ENCODE data around the gene APBA1.

Gene APBA1

DNA sequence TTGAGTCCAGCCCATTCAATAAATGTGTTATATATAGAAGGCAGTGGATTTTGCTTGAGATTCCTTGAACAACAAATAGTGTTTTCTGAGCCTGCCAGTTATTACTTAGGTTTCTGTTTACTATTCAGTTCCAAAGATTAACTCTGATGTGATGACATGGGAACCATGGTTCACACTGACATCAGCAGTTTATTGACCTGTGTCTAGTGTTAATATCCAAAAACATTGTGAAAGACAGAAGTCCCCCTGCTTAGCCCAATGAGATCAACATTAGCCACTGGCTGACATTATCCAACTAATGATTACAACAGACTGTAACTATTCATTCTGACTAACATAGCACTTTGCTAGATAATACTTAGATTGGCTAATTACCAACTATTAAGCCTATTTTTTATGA lies 14.9 kb downstream of the APBA1 start:
- DNase-seq (ENCODE audit: low read depth) = no peak

DNA sequence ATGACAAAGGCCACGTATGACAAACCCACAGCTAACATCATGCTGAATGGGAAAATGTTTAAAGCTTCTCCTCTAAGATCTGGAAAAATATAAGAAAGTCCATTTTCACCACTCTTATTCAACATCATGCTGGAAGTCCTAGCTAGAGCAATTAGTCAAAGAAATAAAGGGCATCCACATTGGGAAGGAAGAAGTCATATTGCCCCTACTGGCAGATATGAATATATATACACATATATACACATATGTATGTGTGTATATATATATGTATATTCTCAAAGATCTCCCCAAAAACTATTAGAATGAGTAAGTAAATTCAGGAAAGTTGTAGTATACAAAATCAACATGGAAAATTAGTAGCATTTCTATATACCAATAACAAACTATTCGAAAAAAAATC lies 17.1 kb downstream of the APBA1 start:
- no peak for DNase-seq (ENCODE audit: low read depth)

DNA sequence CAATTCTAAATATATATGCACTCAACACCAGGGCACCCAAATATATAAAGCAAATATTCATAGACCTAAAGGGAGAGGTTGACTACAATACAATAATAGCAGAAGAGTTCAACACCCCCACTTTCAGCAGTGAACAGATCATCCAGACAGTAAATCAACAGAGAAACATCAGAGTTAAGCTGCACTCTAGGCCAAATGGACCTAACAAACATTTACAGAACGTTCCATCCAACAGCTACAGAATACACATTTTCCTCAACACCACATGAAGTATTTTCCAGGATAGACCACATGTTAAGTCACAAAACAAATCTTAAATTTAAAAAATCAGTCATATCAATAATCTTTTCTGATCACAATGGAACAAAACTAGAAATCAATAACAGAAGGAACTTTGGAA lies 18.9 kb downstream of the APBA1 start:
- DNase-seq (ENCODE audit: low read depth) = no peak

DNA sequence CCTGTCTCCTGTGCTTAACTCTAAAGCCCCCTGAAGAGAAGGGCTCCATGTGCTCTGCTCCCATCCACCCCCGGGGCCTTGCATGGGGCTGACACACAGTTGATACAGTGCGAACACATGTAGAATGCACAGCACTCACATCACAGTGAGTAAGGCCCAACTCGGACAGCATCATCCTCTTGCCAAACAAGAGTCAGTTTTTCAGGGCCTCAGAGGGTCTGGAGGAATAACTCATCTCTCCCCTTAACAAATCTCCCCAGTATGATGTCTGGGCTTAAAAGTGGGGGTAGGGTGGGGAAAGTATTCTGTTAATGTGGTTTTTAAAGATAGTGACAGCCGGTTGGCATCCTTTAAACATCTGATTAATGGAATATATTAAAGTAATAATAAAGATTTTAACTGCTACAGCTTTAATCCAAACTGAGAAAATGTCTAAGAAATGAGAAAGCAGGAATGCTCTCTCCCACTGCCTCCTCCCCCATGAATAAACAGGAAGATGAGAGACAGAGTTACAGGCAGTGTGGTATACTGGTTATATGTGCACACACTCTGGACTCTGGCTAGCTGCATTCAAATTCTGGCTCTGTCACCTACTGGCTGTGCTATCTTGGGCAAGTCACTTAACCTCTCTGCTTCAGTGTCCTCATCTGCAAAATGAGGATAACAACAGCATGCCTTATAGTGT lies 22.5 kb downstream of the APBA1 start:
- peak; percentile 7 for DNase-seq (ENCODE audit: low read depth)

DNA sequence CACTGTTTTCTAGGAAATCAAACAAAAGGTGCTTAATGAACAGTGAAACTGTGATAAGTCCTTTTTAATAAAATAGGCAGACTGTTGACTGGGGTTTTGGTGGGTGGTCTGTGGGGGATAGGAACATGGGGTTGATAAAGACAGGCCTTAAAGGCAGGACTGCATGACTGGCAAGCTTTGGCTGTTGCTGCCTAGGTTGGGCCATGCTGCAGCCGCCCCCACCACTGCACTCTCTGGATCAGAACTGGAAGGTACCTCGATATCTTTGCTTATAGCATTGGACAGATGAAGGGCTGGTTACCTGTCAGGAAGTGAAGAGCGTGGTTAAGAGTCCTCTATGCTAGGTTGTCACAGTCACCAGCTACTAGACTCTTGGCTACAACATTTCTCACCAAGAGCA lies 24.4 kb downstream of the APBA1 start:
- no peak for DNase-seq (ENCODE audit: low read depth)

DNA sequence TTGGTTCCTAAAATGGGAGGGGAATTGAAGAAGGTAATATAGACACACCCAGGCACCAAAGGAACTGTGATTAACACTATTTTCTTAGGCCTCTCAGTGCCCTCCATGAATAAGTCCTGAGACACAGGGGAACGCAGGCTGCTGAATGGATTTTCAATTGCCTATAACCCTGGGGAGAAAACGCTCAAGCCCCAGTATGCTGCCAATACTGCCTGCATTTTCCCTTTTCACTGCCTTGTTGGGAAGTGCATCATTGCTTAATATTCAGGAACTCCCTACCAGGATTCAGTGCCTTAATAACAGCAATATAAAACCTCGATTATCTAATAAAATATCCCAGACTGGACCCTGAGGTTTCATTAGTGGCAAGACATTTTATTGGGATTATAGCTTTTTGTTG lies 25.4 kb downstream of the APBA1 start:
- no peak for DNase-seq (ENCODE audit: low read depth)

DNA sequence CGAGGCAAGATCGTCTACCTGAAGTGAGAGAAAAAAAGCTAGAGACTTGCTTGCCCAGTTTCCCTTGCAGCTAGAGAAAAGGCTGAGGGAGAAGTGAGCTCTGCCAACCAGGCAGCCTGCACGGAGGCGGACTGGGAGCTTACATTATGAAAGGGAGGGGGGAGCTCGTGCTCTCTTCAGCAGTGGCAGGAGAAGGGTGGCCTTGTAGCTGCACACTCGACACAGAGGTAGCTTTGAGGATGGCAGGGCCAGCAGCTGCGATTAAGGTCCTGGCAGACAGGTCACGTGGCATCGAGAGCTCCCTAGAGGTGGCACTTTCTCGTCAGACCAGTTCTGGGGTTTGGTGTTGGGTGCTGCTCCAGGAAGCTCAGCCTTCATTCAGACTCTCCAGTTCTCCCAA lies 26.7 kb downstream of the APBA1 start:
- DNase-seq (ENCODE audit: low read depth) = no peak

DNA sequence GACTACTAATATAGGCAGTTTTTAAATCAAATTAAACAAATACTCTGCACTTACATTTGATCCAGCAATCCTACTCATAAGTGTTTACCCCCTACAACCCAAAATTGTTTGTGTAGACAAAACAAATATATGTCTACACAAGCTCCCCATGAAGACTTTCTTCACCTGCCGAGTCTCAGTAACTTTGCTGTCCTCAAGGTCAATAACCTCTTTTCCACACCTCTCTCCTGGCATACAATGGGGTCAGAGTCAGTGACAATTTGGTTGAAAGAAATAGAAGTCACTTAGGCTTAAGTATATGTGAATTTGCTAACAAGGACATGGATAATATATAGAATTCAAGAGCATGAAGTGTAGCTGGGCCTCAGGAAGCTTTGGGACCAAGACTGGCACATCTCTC lies 29.1 kb downstream of the APBA1 start:
- no peak for DNase-seq (ENCODE audit: low read depth)

DNA sequence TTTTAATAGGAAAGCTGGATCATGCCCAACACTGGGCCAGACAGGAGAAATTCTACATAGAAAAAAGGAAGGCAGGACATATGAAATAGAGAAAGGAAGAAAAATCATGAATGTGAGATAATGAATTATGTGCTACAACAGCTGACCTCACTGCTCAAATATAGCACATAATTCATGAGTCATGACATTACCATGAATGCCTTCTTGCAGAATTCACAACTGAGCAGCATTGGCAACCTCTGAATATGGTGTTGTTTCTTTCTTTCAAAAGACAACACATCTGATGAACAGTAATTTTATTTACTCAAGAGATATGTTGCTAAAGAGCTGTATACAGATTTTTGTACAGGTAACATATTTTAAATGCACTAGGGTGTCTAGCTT lies 34.4 kb downstream of the APBA1 start:
- peak; percentile 60 for DNase-seq (ENCODE audit: low read depth)

DNA sequence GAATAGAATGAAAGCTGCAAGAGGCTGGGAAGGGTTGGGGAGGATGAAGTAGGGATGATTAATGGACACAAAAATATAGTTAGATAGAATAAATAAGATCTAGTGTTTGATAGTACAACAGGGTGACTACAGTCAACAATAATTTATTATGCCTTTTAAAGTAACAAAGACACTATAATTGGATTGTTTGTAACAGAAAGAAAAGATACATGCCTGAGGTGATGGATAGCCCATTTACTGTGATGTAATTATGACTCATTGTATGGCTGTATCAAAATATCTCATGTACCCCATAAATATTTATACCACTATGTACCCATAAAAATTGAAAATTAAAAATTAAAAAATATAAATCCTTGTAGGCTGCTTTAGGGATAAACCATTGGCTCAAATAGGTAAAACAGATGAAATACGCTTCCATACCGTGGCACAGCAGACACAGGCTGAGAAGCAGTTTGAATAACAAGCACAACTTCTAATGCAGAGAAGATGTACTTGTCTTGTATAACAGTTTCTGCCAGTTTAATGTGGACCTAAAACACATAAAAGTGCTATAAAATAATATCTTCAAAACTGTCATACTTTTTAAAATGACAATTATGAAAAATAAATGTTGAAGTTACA lies 34.9 kb downstream of the APBA1 start:
- DNase-seq (ENCODE audit: low read depth) = no peak

DNA sequence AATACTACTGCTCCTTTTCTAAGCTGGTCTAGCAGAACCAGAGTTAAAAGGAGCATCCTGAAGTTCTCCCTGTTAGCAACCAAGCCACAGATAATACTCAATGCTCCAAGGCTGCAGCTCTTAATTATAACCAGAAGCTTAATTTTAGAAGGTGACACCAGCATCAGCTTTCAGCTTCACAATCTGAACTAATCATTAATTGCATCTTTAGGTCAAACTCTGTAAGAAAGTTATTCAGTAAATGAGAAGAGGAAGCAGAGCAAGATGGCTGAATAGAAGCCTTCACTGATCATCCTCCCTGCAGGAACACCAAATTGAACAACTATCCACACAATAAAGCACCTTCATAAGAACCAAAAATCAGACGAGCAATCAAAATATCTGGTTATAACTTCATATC lies 38.5 kb downstream of the APBA1 start:
- DNase-seq (ENCODE audit: low read depth) = no peak

DNA sequence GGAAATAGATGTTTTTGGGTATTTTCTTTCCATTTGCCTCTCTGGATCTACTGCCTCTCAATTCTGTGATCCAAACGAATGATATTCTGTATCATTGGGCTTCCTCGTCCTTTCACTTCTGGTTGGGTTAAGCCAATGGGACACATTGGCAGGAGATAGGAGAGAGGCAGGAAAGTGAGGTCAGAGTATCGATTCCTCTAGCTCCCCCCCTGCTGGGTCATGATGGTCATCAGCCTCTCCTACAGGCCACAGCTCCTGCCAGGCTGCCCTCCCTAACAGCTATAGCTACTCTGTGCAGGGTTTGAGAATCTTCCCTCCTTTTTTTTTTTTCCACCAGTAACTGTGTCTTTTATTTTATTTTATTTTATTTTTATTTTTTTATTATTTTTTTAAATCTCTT lies 39.4 kb downstream of the APBA1 start:
- no peak for DNase-seq (ENCODE audit: low read depth)

DNA sequence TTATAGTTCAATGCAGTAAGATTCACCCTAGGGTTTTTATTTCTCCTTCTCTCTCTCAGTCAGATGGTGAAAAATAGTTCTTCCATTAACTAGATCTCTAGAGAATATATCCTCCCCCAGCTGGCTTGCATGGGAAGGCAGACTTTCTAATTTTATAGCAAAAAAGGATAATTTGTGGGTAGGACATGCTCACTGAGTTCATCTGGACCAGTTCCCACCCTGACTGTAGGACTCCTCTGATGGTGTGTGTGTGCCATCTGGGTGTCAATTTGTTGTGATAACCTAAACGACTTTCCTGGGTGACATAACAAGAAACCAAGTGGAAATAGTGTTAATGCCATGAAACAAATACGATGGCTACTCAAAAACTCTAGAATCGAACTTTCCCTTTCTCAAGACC lies 44.9 kb downstream of the APBA1 start:
- DNase-seq (ENCODE audit: low read depth) = no peak

DNA sequence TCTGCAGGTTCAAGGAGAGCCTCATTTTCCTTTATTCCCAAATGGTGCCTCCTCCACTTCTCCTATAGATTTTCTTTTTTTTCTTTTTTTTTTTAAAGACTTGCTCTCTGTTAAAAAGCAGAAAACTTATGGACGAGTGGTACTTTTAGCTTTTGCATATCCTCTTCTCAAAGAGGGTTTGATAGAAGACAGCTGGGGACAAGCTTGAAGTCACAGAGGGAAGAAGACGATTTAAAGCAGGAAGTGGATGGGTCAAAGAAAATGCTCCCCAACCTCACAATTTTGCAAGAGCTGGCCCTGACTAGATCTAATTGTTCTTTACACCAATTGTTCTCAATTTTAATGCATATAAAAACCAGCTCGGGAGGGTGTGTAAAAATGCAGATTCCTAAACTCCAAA lies 48.9 kb downstream of the APBA1 start:
- DNase-seq (ENCODE audit: low read depth) = no peak

DNA sequence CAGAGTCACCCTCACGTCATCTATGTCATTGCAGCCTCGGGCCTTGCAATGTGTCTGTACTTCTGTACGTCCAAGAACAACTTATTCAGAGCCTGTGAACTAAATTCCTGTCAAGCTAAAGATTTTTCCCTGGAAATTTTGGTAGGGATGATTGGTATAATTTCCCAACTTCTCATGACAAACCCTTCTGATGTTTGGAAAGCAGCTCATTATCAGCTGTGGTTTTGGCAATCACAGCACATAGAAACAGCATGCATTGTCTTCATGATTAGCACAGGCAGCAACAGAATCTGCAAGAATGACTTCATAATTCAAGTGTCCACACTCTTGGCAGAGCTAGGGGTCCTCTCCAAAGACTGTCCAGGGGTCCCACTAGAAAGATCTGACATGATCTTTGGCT lies 49.5 kb downstream of the APBA1 start:
- DNase-seq (ENCODE audit: low read depth) = peak; percentile 37

DNA sequence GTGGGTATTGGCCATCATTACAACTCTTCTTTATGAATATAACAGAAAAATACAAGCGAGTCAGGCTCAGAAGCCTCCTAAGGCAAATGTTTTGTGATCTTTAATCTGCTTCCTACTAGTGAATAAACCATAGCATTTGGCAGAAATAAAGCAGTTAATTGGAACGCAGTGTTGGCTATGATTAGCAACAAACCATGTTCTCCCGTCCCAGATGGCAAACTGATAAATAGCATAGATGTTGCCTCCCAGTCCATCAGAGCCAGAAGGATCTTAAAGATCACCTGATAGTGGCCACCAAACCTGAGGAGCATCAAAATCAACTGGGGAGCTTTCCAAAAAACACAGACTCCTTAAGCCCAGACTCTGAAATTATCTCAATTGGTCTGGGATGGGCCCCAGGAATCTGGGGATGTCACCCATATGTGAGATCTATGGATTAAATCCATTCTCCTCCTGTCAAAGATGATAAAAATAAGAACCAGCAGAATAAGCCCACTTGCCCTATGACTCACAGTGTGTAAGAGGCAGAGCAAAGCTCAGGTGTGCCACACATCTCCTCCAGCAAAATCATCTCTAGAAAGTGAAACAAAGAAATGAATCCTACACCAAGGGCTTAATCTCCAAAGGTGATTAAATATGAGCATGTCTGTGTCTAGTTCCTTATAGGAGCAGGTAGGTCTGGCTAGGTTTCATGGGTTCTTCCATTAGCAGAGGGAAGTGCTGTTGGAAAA lies 50.3 kb downstream of the APBA1 start:
- no peak for DNase-seq (ENCODE audit: low read depth)

DNA sequence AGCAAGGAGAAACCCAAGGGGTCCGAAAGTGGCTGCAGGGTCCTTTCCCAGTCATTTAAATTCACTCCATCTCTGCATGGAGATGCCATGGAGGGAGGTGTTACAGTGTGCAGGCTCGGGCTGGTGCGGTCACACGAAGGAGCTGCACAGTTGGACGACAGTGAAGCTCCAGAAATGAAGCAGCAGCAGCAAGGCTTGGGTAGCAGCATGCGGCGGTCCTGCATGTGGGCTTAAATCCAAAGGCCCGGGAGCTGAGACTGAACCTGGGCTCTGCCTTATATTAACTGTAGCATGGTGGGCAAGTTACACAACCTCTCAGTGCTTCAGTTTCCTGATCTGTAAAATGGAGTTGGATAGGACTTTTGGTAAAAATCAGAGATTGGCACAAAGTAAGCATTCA lies 51.4 kb downstream of the APBA1 start:
- DNase-seq (ENCODE audit: low read depth) = no peak

DNA sequence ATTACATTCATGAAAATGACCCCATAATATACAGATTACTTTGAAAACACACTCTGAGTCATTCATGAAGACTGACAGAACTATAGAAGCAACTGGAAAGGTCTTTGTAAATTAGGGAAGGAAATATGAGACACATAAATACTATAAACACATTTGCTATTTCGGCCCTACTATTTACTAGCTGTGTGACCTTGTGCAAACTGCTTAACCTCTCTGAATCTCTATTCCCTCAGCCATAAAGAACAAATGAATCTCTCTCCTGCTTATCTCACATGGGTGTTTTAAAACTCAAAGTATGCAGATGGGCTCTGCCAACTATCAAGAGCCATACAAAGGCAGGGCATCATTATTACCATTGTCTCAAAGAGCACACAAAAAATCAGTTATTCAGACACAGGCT lies 52.9 kb downstream of the APBA1 start:
- DNase-seq (ENCODE audit: low read depth) = no peak

DNA sequence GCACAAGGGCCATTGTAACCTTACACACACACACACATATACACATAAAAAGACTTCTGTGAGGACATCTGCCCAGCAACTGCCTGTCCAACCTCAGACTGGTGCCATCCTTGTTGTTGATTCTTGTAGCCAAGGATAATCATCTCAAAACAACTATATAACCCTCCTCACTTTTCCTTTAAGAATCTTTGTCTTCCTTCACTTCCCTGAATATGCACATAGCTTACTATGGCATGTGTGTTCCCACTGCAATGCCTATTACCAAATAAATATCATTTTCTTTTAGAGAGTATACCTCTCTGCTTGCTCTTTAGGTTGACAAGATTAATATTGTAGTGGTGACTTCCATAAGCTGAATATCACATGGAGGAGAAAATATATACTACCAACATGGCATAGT lies 55.2 kb downstream of the APBA1 start:
- DNase-seq (ENCODE audit: low read depth) = no peak

DNA sequence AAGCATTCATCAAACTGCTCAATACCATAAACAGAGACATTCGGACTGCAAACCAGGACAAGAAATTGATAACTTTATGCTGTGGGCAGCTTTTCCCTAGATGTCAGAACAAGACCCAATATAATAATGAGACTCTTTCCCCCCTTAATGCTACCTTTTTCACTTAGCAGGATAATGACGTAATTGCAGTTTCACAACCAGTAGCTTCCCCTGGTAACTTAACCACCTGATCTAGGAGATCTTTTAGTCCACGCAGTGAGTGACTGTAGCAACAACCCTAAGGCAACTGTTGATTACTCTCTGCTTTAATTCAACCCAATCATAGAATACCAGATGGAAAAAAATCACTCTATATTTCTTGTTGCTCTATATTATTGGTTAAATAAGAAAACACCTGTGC lies 56.3 kb downstream of the APBA1 start:
- no peak for DNase-seq (ENCODE audit: low read depth)

DNA sequence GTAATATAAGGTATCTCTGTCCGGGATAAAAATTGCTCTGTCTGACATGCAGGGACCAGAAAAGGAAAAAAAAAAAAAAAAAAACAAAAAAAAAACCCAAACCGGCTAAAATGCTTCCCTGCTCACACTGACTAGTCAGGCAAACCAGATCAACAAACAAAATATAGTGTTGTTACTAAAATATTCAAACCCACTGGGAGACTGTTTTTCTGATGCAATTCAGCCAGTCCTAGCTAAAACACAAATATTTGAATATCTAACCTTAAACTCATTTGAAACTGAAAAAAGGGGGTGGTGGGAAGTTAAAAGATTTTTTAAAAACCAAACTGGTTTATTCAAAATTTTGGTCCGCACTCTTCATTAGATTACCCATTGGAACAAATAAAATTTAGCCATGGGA lies 61.0 kb downstream of the APBA1 start:
- no peak for DNase-seq (ENCODE audit: low read depth)

DNA sequence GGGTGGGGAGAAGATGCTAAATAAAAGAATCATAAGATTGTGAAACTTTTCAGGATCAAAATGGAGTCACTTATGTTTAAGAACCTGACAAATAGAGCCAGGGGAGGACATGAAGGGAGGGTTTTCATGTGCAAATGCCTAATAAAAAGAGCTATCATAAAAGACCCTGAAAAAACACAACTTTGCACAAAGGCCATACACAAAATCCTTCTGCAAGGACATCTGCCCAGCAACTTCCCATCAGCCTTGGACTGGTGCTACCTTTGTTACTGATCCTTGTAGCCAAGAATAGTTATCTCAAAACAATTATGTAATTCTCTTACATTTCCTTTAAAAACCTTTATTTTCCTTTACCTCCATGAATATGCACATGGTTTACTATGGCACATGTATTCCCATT lies 63.0 kb downstream of the APBA1 start:
- no peak for DNase-seq (ENCODE audit: low read depth)

DNA sequence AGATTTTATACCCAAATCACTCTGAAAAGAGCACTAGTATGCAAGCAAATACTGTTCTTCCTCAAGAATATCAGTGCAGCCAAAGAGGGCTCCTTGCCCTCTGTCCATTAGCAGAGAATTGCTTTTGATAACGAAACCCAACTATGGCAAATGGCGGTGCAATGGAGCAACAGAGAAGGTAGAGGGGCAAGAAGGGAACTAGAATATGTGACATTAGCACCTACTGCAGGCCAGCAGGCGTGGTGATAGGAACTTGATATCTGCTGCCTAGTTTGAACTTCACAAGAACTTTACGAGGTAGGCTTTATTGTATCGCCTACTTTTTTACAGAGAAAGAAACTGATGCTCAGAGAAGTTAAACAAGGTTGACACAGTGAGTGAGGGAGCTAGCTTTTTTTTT lies 66.1 kb downstream of the APBA1 start:
- no peak for DNase-seq (ENCODE audit: low read depth)

DNA sequence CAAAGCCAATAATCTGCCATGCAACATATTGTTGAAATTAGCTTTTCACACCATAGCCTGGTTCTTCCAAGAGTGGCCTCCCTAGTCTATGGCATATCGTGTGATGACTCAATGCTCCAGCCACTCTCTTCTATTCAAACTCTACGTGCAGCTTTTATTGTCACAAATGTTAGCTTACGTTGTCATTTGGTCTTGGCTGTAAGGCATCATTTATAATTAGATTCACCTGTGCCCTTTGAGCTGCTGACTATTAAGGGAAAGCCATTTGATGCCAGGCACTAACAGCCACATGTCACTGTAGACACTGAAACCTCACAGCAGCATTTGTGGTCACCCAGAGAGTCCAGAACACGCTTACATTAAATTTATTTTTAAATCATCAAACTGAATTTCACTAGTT lies 66.8 kb downstream of the APBA1 start:
- no peak for DNase-seq (ENCODE audit: low read depth)

Measured in amniotic epithelial cell (primary cell).